K562 (cell line): Measurements from ENCODE around the gene COQ9.

Experiments used
- CTCF ChIP-seq, 3 experiments: IDR thresholded peaks in 2 of 3; conservative IDR thresholded peaks in 1 of 3; 2 replicates each; pipeline ENCODE4 v1.5.1; 2011 to 2012; ENCODE audit warnings: low read length in 3 of 3, mild to moderate bottlenecking in 3 of 3, control low read depth in 2 of 3, improper control_type of control experiment in 1 of 3, inconsistent platforms in 1 of 3, low read depth in 1 of 3, mixed read lengths in 1 of 3, moderate library complexity in 1 of 3; ENCODE audit not compliant: insufficient read depth in 2 of 3
- MYNN ChIP-seq, 2 experiments: sonication (generic); formaldehyde crosslinking in 1 of 2; IDR thresholded peaks; 2 replicates each; pipeline versions ENCODE4 v1.5.0 to v1.6.1; 2016 to 2020; ENCODE audit warnings: antibody characterized with exemption in 1 of 2, missing genetic modification reagents in 1 of 2
- TF ChIP-seq, protein P1 (sequence below), 2 experiments: fragments of 450-650 bp; formaldehyde crosslinking in 1 of 2; IDR thresholded peaks; 2 replicates each; pipeline versions ENCODE4 v1.4.0 to v1.6.1; 2014 to 2020; ENCODE audit warnings: mild to moderate bottlenecking in 2 of 2, borderline replicate concordance in 1 of 2, low read depth in 1 of 2
- TF ChIP-seq, protein P2 (sequence below): sonication (generic); formaldehyde crosslinking; IDR thresholded peaks from 2 replicates; pipeline ENCODE4 v1.8.0; 2022; ENCODE audit warnings: mild to moderate bottlenecking, missing genetic modification reagents

GRCh38 chr16:57504001-57504400 is 56.7 kb downstream of the COQ9 start:
- no peak for TF ChIP-seq CTCF (IDR thresholded peaks at IDR 0.05 in 2 of 3, conservative IDR thresholded peaks at IDR 0.05 in 1 of 3; ENCODE audit: insufficient read depth in 2 of 3, low read depth in 1 of 3, low read length in 3 of 3)
- no peak for TF ChIP-seq MYNN (IDR thresholded peaks at IDR 0.05)
- TF ChIP-seq MYNN (CRISPR knock-in tag; IDR thresholded peaks at IDR 0.05), result no peak
- TF ChIP-seq, protein P1, sequence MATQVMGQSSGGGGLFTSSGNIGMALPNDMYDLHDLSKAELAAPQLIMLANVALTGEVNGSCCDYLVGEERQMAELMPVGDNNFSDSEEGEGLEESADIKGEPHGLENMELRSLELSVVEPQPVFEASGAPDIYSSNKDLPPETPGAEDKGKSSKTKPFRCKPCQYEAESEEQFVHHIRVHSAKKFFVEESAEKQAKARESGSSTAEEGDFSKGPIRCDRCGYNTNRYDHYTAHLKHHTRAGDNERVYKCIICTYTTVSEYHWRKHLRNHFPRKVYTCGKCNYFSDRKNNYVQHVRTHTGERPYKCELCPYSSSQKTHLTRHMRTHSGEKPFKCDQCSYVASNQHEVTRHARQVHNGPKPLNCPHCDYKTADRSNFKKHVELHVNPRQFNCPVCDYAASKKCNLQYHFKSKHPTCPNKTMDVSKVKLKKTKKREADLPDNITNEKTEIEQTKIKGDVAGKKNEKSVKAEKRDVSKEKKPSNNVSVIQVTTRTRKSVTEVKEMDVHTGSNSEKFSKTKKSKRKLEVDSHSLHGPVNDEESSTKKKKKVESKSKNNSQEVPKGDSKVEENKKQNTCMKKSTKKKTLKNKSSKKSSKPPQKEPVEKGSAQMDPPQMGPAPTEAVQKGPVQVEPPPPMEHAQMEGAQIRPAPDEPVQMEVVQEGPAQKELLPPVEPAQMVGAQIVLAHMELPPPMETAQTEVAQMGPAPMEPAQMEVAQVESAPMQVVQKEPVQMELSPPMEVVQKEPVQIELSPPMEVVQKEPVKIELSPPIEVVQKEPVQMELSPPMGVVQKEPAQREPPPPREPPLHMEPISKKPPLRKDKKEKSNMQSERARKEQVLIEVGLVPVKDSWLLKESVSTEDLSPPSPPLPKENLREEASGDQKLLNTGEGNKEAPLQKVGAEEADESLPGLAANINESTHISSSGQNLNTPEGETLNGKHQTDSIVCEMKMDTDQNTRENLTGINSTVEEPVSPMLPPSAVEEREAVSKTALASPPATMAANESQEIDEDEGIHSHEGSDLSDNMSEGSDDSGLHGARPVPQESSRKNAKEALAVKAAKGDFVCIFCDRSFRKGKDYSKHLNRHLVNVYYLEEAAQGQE (IDR thresholded peaks at IDR 0.05; ENCODE audit: borderline replicate concordance), result no peak
- TF ChIP-seq, protein P1 (CRISPR knock-in tag; IDR thresholded peaks at IDR 0.05; ENCODE audit: low read depth), result no peak
- TF ChIP-seq, protein P2, sequence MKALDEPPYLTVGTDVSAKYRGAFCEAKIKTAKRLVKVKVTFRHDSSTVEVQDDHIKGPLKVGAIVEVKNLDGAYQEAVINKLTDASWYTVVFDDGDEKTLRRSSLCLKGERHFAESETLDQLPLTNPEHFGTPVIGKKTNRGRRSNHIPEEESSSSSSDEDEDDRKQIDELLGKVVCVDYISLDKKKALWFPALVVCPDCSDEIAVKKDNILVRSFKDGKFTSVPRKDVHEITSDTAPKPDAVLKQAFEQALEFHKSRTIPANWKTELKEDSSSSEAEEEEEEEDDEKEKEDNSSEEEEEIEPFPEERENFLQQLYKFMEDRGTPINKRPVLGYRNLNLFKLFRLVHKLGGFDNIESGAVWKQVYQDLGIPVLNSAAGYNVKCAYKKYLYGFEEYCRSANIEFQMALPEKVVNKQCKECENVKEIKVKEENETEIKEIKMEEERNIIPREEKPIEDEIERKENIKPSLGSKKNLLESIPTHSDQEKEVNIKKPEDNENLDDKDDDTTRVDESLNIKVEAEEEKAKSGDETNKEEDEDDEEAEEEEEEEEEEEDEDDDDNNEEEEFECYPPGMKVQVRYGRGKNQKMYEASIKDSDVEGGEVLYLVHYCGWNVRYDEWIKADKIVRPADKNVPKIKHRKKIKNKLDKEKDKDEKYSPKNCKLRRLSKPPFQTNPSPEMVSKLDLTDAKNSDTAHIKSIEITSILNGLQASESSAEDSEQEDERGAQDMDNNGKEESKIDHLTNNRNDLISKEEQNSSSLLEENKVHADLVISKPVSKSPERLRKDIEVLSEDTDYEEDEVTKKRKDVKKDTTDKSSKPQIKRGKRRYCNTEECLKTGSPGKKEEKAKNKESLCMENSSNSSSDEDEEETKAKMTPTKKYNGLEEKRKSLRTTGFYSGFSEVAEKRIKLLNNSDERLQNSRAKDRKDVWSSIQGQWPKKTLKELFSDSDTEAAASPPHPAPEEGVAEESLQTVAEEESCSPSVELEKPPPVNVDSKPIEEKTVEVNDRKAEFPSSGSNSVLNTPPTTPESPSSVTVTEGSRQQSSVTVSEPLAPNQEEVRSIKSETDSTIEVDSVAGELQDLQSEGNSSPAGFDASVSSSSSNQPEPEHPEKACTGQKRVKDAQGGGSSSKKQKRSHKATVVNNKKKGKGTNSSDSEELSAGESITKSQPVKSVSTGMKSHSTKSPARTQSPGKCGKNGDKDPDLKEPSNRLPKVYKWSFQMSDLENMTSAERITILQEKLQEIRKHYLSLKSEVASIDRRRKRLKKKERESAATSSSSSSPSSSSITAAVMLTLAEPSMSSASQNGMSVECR (CRISPR knock-in tag), result no peak
